Measurements from ENCODE around the gene TTC13. TPM values are rescaled to one million over a fixed set of nuclear protein-coding genes. Genes with fewer than 3 reads are reported as not detected.

Gene TTC13
- polyA plus RNA-seq, 1 of the 3 experiments (the other 2 are of a cell fraction), result 5.5 TPM

DNA sequence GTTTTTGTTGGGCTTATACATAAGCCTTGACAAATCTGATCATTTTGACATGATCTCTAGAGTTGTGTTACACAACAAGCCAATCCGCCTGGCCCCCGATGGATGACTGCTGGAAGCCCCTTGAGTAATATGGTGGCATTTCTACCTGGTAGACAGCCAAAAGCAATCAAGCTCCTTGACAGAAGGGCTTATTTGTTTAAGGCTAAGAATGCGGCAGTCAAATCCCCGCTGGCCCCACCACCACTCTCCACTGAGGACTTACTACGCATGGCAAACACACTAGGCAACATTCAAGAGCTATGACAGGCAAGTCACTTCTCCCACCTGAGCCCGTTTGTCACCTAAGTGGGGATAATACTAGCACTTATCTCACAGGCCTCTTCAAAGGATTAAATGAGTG lies 77.0 kb downstream of the TTC13 start:
- H2AFZ ChIP-seq (ENCODE audit: low read depth), result no peak overlapping the region
- no peaks in the 10 kb centered on the region for H3K4me1 ChIP-seq (ENCODE audit: control insufficient read depth in 1 of 2, insufficient read depth in 2 of 2, low read depth in 1 of 2, low read length in 1 of 2)
- H3K4me2 ChIP-seq, result no peak overlapping the region
- H3K9me3 ChIP-seq, result no peaks in the 10 kb centered on the region
- no peak overlapping the region for H3K27ac ChIP-seq (ENCODE audit: low read depth in 2 of 2, low read length in 1 of 2)
- H3K79me2 ChIP-seq (ENCODE audit: insufficient read depth), result no peaks in the 10 kb centered on the region
- DNase-seq, result no peak
- H3K9me2 ChIP-seq, result no peaks in the 10 kb centered on the region
- H3K27me3 ChIP-seq (ENCODE audit: insufficient read depth), result no peaks in the 10 kb centered on the region
- CTCF ChIA-PET, result interaction anchor here (0.6 to 1.2 kb wide), 3 partner anchors 8 to 303 kb away, joined by 3 read pairs; no protein-coding TSS in a partner anchor
- H3F3A ChIP-seq (replicated peaks; ENCODE audit: insufficient read depth), result peaks cover 3% of the 10 kb centered on the region
- TF ChIP-seq FOSL2 (IDR thresholded peaks at IDR 0.05; ENCODE audit: borderline replicate concordance, low read depth) (no peak), YY1 (IDR thresholded peaks at IDR 0.05; ENCODE audit: low read depth) (no peak), EP300 (IDR thresholded peaks at IDR 0.05; ENCODE audit: borderline replicate concordance in 1 of 2, low read depth in 1 of 2, low read length in 1 of 2) (no peak), MXI1 (IDR thresholded peaks at IDR 0.05; ENCODE audit: low read depth, low read length) (no peak), TCF12 (IDR thresholded peaks at IDR 0.05) (no peak), NFIC (IDR thresholded peaks at IDR 0.05; ENCODE audit: borderline replicate concordance) (no peak), RFX5 (IDR thresholded peaks at IDR 0.05; ENCODE audit: low read length) (no peak)
- TF ChIP-seq, protein P1, sequence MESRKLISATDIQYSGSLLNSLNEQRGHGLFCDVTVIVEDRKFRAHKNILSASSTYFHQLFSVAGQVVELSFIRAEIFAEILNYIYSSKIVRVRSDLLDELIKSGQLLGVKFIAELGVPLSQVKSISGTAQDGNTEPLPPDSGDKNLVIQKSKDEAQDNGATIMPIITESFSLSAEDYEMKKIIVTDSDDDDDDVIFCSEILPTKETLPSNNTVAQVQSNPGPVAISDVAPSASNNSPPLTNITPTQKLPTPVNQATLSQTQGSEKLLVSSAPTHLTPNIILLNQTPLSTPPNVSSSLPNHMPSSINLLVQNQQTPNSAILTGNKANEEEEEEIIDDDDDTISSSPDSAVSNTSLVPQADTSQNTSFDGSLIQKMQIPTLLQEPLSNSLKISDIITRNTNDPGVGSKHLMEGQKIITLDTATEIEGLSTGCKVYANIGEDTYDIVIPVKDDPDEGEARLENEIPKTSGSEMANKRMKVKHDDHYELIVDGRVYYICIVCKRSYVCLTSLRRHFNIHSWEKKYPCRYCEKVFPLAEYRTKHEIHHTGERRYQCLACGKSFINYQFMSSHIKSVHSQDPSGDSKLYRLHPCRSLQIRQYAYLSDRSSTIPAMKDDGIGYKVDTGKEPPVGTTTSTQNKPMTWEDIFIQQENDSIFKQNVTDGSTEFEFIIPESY (IDR thresholded peaks at IDR 0.05; ENCODE audit: borderline replicate concordance, low read depth), result no peak
- TF ChIP-seq, protein P2, sequence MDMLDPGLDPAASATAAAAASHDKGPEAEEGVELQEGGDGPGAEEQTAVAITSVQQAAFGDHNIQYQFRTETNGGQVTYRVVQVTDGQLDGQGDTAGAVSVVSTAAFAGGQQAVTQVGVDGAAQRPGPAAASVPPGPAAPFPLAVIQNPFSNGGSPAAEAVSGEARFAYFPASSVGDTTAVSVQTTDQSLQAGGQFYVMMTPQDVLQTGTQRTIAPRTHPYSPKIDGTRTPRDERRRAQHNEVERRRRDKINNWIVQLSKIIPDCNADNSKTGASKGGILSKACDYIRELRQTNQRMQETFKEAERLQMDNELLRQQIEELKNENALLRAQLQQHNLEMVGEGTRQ (IDR thresholded peaks at IDR 0.05; ENCODE audit: borderline replicate concordance, low read depth, low read length), result no peak
- no peak overlapping the region for H3K4me3 ChIP-seq (ENCODE audit: low read depth in 2 of 2, low read length in 1 of 2)
- no peaks in the 10 kb centered on the region for H4K20me1 ChIP-seq (ENCODE audit: insufficient read depth)
- H3K9ac ChIP-seq, result no peak overlapping the region
- peaks cover 0 to 16% of the 10 kb centered on the region in 2 experiments for H3K36me3 ChIP-seq (replicated peaks in 1 of 2; ENCODE audit: control insufficient read depth in 1 of 2, insufficient read depth in 2 of 2, low read length in 1 of 2)
- 100% methylated on average over 4 of the region's 6 CpGs for WGBS (ENCODE audit: low lambda C conversion rate)
- POLR2A ChIA-PET, result no interaction called here

DNA sequence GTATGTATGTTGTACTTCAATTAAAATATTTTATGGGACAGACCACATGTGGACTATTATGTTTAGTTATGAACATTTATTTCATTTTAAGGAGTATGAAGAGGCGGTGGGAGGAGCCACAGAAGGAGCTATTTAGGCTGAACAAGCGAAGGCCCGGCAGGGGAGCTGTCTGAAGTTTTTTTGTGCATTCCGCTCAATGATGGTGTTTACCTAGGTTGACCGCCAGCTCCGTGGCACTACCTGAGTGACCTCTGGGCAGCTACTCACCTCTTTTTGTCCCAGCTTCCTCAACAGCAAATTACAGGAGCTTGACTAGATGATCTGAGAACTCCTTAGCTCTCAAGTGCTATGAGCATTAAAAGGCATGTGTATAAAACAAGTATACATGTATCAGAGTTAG lies 77.7 kb downstream of the TTC13 start:
- Histone ChIP-seq H3K9me2 (no peaks in the 10 kb centered on the region), H3K4me3 (ENCODE audit: low read depth in 2 of 2, low read length in 1 of 2) (no peak overlapping the region), H3K9me3 (no peaks in the 10 kb centered on the region), H2AFZ (ENCODE audit: low read depth) (no peak overlapping the region), H3K27ac (ENCODE audit: low read depth in 2 of 2, low read length in 1 of 2) (no peak overlapping the region), H3K4me1 (ENCODE audit: control insufficient read depth in 1 of 2, insufficient read depth in 2 of 2, low read depth in 1 of 2, low read length in 1 of 2) (no peaks in the 10 kb centered on the region), H3K9ac (no peak overlapping the region), H3F3A (replicated peaks; ENCODE audit: insufficient read depth) (peaks cover 3% of the 10 kb centered on the region), H3K36me3 (replicated peaks in 1 of 2; ENCODE audit: control insufficient read depth in 1 of 2, insufficient read depth in 2 of 2, low read length in 1 of 2) (peaks cover 0 to 10% of the 10 kb centered on the region in 2 experiments), H3K27me3 (ENCODE audit: insufficient read depth) (no peaks in the 10 kb centered on the region), H4K20me1 (ENCODE audit: insufficient read depth) (no peaks in the 10 kb centered on the region), H3K4me2 (no peak overlapping the region), H3K79me2 (ENCODE audit: insufficient read depth) (no peaks in the 10 kb centered on the region)
- ChIA-PET POLR2A (interaction anchor here (0.6 kb wide), 1 partner anchor 258 kb away, joined by 3 read pairs; no protein-coding TSS in a partner anchor), CTCF (interaction anchor here (0.6 to 1.2 kb wide), 3 partner anchors 9 to 303 kb away, joined by 3 read pairs; no protein-coding TSS in a partner anchor)
- WGBS (ENCODE audit: low lambda C conversion rate), result 91% methylated on average over 6 of the region's 6 CpGs
- DNase-seq, result no peak
- no peak for TF ChIP-seq NFIC (IDR thresholded peaks at IDR 0.05; ENCODE audit: borderline replicate concordance)
- no peak for TF ChIP-seq RFX5 (IDR thresholded peaks at IDR 0.05; ENCODE audit: low read length)
- no peak for TF ChIP-seq TCF12 (IDR thresholded peaks at IDR 0.05)
- TF ChIP-seq, protein P3, sequence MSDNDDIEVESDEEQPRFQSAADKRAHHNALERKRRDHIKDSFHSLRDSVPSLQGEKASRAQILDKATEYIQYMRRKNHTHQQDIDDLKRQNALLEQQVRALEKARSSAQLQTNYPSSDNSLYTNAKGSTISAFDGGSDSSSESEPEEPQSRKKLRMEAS (IDR thresholded peaks at IDR 0.05; ENCODE audit: low read depth), result no peak
- TF ChIP-seq EZH2phosphoT487 (IDR thresholded peaks at IDR 0.05; ENCODE audit: borderline replicate concordance, low read depth), result no peak
- no peak for TF ChIP-seq RCOR1 (IDR thresholded peaks at IDR 0.05; ENCODE audit: low read length)
- no peak for TF ChIP-seq EP300 (IDR thresholded peaks at IDR 0.05; ENCODE audit: borderline replicate concordance in 1 of 2, low read depth in 1 of 2, low read length in 1 of 2)
- TF ChIP-seq, protein P4, sequence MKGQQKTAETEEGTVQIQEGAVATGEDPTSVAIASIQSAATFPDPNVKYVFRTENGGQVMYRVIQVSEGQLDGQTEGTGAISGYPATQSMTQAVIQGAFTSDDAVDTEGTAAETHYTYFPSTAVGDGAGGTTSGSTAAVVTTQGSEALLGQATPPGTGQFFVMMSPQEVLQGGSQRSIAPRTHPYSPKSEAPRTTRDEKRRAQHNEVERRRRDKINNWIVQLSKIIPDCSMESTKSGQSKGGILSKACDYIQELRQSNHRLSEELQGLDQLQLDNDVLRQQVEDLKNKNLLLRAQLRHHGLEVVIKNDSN (IDR thresholded peaks at IDR 0.05; ENCODE audit: borderline replicate concordance, low read depth), result no peak
- TF ChIP-seq SIN3A (IDR thresholded peaks at IDR 0.05; ENCODE audit: borderline replicate concordance, low read depth, low read length), result no peak
- TF ChIP-seq, protein P5, sequence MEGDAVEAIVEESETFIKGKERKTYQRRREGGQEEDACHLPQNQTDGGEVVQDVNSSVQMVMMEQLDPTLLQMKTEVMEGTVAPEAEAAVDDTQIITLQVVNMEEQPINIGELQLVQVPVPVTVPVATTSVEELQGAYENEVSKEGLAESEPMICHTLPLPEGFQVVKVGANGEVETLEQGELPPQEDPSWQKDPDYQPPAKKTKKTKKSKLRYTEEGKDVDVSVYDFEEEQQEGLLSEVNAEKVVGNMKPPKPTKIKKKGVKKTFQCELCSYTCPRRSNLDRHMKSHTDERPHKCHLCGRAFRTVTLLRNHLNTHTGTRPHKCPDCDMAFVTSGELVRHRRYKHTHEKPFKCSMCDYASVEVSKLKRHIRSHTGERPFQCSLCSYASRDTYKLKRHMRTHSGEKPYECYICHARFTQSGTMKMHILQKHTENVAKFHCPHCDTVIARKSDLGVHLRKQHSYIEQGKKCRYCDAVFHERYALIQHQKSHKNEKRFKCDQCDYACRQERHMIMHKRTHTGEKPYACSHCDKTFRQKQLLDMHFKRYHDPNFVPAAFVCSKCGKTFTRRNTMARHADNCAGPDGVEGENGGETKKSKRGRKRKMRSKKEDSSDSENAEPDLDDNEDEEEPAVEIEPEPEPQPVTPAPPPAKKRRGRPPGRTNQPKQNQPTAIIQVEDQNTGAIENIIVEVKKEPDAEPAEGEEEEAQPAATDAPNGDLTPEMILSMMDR (IDR thresholded peaks at IDR 0.05), result no peak
- no peak for TF ChIP-seq FOXM1 (IDR thresholded peaks at IDR 0.05; ENCODE audit: low read depth)
- no peak for TF ChIP-seq ELF1 (IDR thresholded peaks at IDR 0.05)
- TF ChIP-seq FOXJ3 (CRISPR knock-in tag; IDR thresholded peaks at IDR 0.05), result no peak
- no peak for TF ChIP-seq CHD2 (IDR thresholded peaks at IDR 0.05; ENCODE audit: low read length, partially characterized antibody)
- no peak for TF ChIP-seq MEF2A (IDR thresholded peaks at IDR 0.05; ENCODE audit: borderline replicate concordance, low read depth)
- no peak for TF ChIP-seq POLR2AphosphoS5 (IDR thresholded peaks at IDR 0.05; ENCODE audit: low read depth, low read length)

Data from SK-N-SH (cell line).